NCI-H510A (cell line): ENCODE results near the gene MLIP.

Experiments
- DNase-seq: peaks from one replicate; lab custom pipeline; 2025; lab: John Stamatoyannopoulos, UW

MLIP gene

GRCh38 chr6:54095723-54096122 lies 15.5 kb upstream of the MLIP start:
- DNase-seq = no peak

- no peak for DNase-seq
These were observed 14.4 kb upstream of the MLIP start for GRCh38 chr6:54096811-54097210.

- no peak for DNase-seq
These were observed 13.5 kb upstream of the MLIP start for GRCh38 chr6:54097753-54098152.

GRCh38 chr6:54098450-54099044 lies 12.7 kb upstream of the MLIP start:
- DNase-seq = no peak

- no peak for DNase-seq
These were observed 12.0 kb upstream of the MLIP start for GRCh38 chr6:54099225-54099624.

GRCh38 chr6:54100411-54101006 lies 10.7 kb upstream of the MLIP start:
- DNase-seq = no peak

- DNase-seq = peak; percentile 10
These were observed 9.0 kb upstream of the MLIP start for GRCh38 chr6:54102238-54102637.

GRCh38 chr6:54103497-54103896 lies 7.7 kb upstream of the MLIP start:
- no peak for DNase-seq

GRCh38 chr6:54106727-54107126 lies 4.5 kb upstream of the MLIP start:
- DNase-seq = no peak

- no peak for DNase-seq
These were observed 3.7 kb upstream of the MLIP start for GRCh38 chr6:54107470-54108090.

- no peak for DNase-seq
These were observed 3.0 kb upstream of the MLIP start for GRCh38 chr6:54108271-54108670.

- no peak for DNase-seq
These were observed 1.7 kb upstream of the MLIP start for GRCh38 chr6:54109586-54109985.

- no peak for DNase-seq
These were observed 958 bp downstream of the MLIP start for GRCh38 chr6:54112151-54112650.

- no peak for DNase-seq
These were observed 3.7 kb downstream of the MLIP start for GRCh38 chr6:54114991-54115390.

GRCh38 chr6:54115966-54116365 lies 4.7 kb downstream of the MLIP start:
- DNase-seq = no peak

GRCh38 chr6:54118117-54118516 lies 6.9 kb downstream of the MLIP start:
- no peak for DNase-seq

- no peak for DNase-seq
These were observed 14.2 kb downstream of the MLIP start for GRCh38 chr6:54125493-54125892.

GRCh38 chr6:54130179-54130578 lies 18.9 kb downstream of the MLIP start:
- no peak for DNase-seq

- DNase-seq = no peak
These were observed 21.3 kb downstream of the MLIP start for GRCh38 chr6:54132587-54132986.

GRCh38 chr6:54133186-54133585 lies 21.9 kb downstream of the MLIP start:
- DNase-seq = no peak

GRCh38 chr6:54134935-54135334 lies 23.7 kb downstream of the MLIP start:
- no peak for DNase-seq

GRCh38 chr6:54135665-54136369 lies 24.6 kb downstream of the MLIP start:
- no peak for DNase-seq

- no peak for DNase-seq
These were observed 27.6 kb downstream of the MLIP start for GRCh38 chr6:54138795-54139194.
